Activated CD8-positive, alpha-beta memory T cell treated with anti-CD3 and anti-CD28 coated beads for 48 hours (primary cell): ENCODE measurements around the gene USP34.
"Not testable (repeated sequence)": the region's sequence is repeated elsewhere in the genome, so short reads cannot be mapped to it uniquely, and the experiment has no call there.

ENCODE experiments used
- DNase-seq, 3 experiments: peaks; one replicate each; pipeline ENCODE4 v3.0.0-alpha.2; 2020; ENCODE audit warnings: low read depth in 2 of 3, low spot score in 2 of 3

USP34 gene, protein sequence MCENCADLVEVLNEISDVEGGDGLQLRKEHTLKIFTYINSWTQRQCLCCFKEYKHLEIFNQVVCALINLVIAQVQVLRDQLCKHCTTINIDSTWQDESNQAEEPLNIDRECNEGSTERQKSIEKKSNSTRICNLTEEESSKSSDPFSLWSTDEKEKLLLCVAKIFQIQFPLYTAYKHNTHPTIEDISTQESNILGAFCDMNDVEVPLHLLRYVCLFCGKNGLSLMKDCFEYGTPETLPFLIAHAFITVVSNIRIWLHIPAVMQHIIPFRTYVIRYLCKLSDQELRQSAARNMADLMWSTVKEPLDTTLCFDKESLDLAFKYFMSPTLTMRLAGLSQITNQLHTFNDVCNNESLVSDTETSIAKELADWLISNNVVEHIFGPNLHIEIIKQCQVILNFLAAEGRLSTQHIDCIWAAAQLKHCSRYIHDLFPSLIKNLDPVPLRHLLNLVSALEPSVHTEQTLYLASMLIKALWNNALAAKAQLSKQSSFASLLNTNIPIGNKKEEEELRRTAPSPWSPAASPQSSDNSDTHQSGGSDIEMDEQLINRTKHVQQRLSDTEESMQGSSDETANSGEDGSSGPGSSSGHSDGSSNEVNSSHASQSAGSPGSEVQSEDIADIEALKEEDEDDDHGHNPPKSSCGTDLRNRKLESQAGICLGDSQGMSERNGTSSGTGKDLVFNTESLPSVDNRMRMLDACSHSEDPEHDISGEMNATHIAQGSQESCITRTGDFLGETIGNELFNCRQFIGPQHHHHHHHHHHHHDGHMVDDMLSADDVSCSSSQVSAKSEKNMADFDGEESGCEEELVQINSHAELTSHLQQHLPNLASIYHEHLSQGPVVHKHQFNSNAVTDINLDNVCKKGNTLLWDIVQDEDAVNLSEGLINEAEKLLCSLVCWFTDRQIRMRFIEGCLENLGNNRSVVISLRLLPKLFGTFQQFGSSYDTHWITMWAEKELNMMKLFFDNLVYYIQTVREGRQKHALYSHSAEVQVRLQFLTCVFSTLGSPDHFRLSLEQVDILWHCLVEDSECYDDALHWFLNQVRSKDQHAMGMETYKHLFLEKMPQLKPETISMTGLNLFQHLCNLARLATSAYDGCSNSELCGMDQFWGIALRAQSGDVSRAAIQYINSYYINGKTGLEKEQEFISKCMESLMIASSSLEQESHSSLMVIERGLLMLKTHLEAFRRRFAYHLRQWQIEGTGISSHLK (N-terminal part only)

DNA sequence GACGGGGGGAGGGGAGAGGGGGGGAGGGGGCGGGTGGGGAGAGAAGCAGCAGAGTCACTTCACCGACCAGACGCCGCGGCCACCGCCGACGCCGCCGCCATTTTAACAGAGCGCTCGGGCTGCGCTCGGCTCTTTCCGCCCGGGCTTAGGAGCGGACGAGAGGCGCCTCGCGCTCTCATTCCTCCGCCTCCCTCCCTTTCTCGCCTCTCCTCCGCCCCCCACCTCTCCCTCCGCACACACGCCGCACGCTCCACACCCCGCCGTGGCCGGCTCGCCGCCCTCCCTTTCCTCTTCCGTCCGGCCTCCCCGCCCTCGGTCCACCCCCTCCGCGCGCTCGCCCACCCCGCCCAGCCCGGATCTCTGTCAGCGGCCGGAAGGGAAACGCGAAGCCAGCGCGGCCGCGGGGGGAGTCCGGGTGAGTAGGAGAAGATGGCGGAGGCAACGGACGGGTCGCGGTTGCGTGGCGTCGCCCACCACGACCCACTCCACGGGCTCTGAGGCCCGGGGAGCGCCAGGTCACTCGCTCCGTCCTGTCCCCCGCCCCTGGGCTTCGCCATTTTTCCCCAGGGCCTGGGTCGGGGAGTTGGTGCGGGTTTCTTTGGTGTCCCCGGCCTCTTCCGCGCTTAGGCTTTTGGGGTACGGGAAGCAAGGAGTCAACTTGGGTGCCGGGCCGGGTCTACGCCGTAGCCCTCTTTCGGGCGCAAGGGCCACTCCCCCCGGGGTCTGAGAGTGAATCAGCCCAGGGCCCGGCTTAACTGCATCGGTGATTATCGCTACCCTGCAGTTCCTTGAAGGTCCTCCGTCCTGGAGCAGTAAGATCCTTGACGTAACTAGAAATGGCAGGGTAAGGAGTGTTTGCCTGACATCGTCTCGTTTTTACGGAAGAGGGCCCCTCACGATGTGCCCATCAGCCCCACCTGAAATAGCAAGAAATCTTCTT is at the start of gene USP34:
Gene USP34, minus strand, starts transcription at position 123 of the 940 bp plus-strand sequence. CDS start 395 bp downstream, outside the sequence.
- DNase-seq: peak; percentile 69 to 89 (median 85)

DNA sequence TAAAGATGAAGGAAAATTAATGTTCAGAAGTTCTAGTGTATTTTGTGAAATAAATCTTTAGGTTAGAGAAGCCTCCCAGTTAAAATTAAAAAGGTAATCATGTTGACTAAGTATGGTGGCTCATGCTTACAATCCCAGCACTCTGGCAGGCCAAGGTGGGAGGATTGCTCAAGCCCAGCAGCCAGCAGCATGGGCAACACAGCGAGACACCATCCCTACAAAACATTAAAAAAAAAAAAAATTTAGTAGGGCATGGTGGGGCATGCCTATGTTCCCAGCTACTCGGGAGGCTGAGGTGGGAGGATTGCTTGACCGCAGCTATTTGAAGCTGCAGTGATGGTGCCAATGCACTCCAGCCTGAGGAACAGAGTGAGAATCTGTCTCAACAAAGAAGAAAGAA is 49.4 kb upstream of the USP34 start:
- DNase-seq: no peak

DNA sequence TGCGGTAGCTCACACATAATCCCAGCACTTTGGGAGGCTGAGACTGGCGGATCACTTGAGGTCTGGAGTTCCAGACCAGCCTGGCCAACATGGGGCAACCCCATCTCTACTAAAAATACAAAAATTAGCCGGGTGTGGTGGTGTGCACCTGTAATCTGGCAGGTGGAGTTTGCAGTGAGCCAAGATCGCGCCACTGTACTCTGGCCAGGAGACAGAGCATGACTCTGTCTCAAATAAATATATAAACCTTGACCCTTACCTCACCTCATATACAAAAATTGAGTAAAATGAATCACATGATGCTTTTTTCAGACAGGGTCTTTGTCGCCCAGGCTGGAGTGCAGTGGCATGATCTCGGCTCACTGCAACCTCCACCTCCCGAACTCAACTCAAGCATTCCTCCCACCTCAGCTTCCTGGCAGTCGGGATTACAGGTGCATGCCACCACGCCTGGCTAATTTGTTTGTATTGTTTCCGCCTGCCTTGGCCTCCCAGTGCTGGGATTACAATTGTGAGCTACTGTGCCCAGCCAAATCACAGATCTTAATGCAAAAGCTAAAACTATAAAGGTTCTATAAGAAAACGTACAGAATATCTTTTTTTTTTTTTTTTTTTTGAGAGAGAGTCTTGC is 42.0 kb upstream of the USP34 start:
- no peak for DNase-seq

- DNase-seq: no peak
These were observed 40.1 kb upstream of the USP34 start for GRCh38 chr2:61510674-61511671.

GRCh38 chr2:61504949-61505348 is 34.1 kb upstream of the USP34 start:
- DNase-seq: no peak

DNA sequence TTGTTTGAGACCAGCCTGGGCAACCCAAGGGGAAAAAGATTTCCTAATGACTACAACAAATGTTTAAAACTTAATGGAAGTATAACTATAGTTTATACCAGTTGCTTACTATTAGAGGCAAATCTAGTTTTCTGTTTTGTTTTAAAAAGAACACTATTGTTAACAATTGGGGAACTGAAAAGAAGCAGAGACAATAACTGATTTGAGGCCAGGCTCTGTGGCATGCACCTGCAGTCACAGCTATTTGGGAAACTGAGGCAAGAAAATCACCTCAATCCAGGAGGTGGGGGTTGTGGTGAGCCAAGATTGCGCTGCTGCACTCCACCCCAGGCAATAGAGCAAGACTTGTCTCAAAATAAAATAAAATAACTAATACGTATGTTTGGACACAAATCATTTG is 28.2 kb upstream of the USP34 start:
- no peak for DNase-seq

DNA sequence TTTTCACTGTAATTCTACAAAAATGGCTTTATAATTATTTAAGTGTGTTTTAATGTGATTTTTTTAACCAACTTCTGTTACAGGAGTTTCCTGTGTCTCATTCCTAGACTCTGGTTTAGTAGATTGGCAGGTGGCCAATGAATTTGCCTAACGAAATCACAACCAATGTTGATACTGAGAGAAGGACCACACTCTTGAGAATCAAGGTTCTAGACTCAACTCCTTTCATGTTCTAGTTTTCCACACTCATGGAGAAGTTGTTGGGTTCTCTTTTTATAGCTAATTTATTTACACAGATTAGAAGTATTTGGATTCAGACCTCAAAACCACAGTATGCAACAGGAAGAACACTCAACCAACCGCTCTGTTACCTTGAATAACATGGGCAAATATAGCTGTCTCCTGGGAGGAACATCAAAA is 22.6 kb upstream of the USP34 start:
- DNase-seq: no peak

GRCh38 chr2:61492476-61492875 is 21.6 kb upstream of the USP34 start:
- no peak for DNase-seq

DNA sequence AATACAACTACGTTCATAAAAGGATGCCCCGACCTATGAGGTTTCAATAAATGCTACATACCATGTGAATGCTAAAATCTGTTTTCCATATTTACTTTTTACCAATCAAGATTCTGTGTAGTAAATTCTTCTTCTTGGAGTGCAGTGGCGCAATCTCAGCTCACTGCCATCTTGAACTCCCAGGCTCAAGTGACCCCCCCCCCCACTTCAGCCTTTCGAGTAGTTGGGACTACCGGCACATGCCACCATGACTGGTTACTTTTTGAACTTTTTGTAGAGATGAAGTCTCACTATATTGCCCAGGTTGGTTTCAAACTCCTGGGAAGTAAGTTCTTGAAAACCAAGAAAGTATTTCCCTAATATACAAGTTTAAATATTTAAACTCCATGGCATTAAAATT is 14.4 kb upstream of the USP34 start:
- no peak for DNase-seq

DNA sequence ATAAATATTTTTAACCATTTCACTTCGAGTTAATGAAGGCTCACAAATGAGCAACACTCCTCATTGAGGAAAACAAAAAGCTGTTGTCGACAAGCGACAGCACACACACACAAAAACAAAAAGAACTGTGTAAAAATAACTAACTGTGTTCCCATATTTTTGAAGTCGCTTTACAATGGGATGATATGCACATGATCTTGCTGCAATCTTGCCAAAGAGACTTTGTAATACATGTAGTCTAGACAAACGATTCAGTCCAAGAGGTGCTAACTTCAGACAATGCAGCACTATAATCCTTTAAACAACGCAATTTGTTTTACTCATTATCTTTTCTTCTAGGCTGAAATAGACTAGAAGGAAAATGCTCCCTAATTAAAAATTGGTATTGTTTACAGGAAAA is 7.2 kb upstream of the USP34 start:
- DNase-seq: no peak

GRCh38 chr2:61476929-61477589 is 6.2 kb upstream of the USP34 start:
- DNase-seq: not testable (repeated sequence)

GRCh38 chr2:61471905-61472805 is 1.3 kb upstream of the USP34 start:
- no peak for DNase-seq

- DNase-seq: peak; percentile 70 to 78 (median 70)
These were observed 550 bp downstream of the USP34 start for GRCh38 chr2:61470122-61470951.

DNA sequence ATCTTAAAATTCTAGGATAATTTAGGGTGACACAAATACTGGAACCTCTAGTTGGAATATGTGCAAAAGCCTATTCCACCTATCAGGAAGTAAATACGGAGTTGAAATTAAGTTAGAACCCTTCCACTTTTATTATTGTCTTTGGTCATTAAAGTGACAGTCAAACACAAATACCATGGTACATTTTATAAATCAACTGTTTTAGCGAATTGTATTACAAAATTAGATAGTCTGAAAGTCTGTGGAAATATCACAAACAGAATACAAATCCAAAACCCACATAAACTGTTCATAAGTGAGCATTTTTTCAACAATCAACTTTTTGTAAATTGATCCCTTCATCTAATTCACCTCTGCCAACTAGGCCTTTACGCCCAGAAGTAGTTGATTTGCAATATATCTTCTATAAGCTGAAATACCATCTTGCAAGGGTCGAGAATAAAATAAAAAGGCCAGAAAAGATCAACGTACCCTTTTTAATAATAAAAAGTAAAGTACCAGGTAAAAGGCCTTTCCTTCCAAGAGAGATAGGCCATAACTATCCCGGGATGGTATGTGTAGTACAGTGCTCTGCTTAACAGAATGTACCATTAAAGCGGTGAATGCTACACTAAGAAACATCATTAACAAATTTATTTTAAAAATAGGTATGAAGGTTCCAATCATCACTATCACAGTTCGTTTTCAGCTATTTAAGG is 1.3 kb downstream of the USP34 start:
- no peak for DNase-seq

DNA sequence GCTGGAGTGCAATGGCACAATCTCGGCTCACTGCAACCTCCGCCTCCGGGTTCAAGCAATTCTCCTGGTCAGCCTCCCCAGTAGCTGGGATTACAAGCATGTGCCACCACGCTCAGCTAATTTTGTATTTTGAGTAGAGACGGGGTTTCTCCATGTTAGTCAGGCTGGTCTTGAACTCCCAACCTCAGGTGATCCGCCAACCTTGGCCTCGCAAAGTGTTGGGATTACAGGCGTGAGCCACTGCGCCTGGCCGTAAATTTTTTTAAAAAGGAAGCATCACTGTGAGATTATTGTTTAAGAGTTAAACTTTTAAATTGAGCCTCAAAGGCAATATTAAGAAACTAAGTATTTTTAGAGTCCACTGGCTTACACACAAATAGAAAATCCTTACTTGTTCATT is 2.7 kb downstream of the USP34 start:
- DNase-seq: not testable (repeated sequence)

- DNase-seq: no peak
These were observed 5.8 kb downstream of the USP34 start for GRCh38 chr2:61465045-61465444.
